Heart left ventricle (tissue), 13 donors: ENCODE measurements around the gene MSH5.

Experiments
- POLR2A ChIP-seq, 2 donors: fragments of 450-650 bp; IDR thresholded peaks; one replicate each; pipeline ENCODE4 v1.6.1; 2017; ENCODE audit warnings: antibody characterized with exemption in 2 of 2, mild to moderate bottlenecking in 2 of 2, moderate library complexity in 2 of 2
- TF ChIP-seq, protein P1 (sequence below), 12 donors: fragments of 200-600 bp; sonication (generic) in 4 of 12; IDR thresholded peaks; one replicate each; pipeline versions ENCODE4 v1.5.0 to v1.8.0; 2018 to 2022; ENCODE audit warnings: antibody characterized with exemption in 12 of 12, mild to moderate bottlenecking in 5 of 12
- donor health status: ischemic (EF 13 %, LVEDD 7.1; RV severe dilation, severe dysfunction).
- donor health status: DM: no; HTN: yes; CAD: no.
- donor health status: DM: no; HTN: no; CAD: no.
- donor health status: ischemic (EF 25% LVEDD 6.9; RV normal size, moderate dysfunction).
- donor health status: ischemic (EF 25% LVEDD 5.7; RV mildly dilated, moderate dysfunction).
- donor health status: ischemic (EF 35%, LVEDD 5.7; RV mildly dilated, moderate dysfunction).
- donor health status: nonischemic (EF 11% LVEDD 7.7; RV severe dilation, severe dysfunction).
- donor health status: DM: yes; HTN: yes; CAD: no.
- donor health status: PGD.
- donor health status: ischemic (EF 29% LVEDD 5.4; RV normal size, mild dysfunction).
- donor health status: nonischemic (EF 23%, LVEDD 6.1; RV moderate dilation, normal function).

DNA sequence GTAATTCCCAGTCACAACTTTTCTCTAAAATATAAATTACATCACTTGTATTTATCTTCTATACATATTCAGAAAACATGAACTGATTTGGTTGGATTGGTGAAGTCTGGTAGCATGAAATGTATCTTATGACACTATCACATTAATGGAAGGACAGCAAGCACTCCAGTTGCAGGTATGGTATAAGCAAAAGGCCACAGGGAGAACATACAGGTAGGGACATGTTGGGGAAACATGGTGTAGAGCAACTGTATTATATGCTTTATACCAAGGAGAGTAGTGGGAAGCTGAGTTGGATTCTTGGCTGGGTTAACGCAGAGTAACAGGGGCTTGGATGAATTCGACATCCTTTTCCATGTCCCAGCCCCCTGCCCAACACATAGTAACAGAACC lies 57.2 kb downstream of the MSH5 start:
- TF ChIP-seq, protein P1, sequence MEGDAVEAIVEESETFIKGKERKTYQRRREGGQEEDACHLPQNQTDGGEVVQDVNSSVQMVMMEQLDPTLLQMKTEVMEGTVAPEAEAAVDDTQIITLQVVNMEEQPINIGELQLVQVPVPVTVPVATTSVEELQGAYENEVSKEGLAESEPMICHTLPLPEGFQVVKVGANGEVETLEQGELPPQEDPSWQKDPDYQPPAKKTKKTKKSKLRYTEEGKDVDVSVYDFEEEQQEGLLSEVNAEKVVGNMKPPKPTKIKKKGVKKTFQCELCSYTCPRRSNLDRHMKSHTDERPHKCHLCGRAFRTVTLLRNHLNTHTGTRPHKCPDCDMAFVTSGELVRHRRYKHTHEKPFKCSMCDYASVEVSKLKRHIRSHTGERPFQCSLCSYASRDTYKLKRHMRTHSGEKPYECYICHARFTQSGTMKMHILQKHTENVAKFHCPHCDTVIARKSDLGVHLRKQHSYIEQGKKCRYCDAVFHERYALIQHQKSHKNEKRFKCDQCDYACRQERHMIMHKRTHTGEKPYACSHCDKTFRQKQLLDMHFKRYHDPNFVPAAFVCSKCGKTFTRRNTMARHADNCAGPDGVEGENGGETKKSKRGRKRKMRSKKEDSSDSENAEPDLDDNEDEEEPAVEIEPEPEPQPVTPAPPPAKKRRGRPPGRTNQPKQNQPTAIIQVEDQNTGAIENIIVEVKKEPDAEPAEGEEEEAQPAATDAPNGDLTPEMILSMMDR (IDR thresholded peaks at IDR 0.05) = no peak
- no peak for TF ChIP-seq POLR2A (IDR thresholded peaks at IDR 0.05)
